ENCODE measurements around the gene POP4. TPM values are rescaled to one million over a fixed set of nuclear protein-coding genes. Genes with fewer than 3 reads are reported as not detected.

The POP4 gene
- total RNA-seq, 4 donors from 2014 or later: 52.8 to 73.5 (median 71.5) TPM

DNA sequence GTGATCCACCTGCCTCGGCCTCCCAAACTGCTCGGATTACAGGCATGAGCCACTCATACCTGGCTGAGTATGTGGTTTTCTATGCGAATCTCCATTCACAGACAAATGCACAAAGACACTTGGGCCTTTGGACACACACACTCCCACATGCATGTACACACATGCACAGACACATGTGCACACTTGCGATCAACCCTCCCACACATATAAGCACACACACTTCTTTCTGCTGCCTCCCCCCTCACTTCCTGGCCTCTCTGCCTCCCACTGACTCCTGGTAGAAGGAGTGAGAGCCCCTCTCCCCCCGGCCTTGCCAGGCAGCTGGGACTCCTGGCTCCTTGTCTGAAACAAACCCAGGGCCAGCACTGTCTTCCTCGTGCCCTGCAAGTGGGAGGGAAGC, 29.9 kb downstream of the POP4 start:
- DNase-seq (ENCODE audit: extremely low spot score): no peak
- TF ChIP-seq POLR2AphosphoS5 (IDR thresholded peaks at IDR 0.05): no peak
- TF ChIP-seq, protein P1, sequence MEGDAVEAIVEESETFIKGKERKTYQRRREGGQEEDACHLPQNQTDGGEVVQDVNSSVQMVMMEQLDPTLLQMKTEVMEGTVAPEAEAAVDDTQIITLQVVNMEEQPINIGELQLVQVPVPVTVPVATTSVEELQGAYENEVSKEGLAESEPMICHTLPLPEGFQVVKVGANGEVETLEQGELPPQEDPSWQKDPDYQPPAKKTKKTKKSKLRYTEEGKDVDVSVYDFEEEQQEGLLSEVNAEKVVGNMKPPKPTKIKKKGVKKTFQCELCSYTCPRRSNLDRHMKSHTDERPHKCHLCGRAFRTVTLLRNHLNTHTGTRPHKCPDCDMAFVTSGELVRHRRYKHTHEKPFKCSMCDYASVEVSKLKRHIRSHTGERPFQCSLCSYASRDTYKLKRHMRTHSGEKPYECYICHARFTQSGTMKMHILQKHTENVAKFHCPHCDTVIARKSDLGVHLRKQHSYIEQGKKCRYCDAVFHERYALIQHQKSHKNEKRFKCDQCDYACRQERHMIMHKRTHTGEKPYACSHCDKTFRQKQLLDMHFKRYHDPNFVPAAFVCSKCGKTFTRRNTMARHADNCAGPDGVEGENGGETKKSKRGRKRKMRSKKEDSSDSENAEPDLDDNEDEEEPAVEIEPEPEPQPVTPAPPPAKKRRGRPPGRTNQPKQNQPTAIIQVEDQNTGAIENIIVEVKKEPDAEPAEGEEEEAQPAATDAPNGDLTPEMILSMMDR (IDR thresholded peaks at IDR 0.05): no peak
- no peak for TF ChIP-seq POLR2A (IDR thresholded peaks at IDR 0.05; ENCODE audit: low read depth)
- TF ChIP-seq EP300 (IDR thresholded peaks at IDR 0.05): no peak
- intact Hi-C loops (cut with DNase I): no loop called here
- H3K4me1 ChIP-seq: no peaks in the 10 kb centered on the region
- H3K27ac ChIP-seq (replicated peaks in 1 of 4): no peak overlapping the region
- H3K4me3 ChIP-seq: no peak overlapping the region
- H3K27me3 ChIP-seq: peaks cover 0 to 13% (median 0%) of the 10 kb centered on the region in 4 donors
- no peaks in the 10 kb centered on the region for H3K36me3 ChIP-seq
- 89% methylated on average over 6 of the region's 6 CpGs for WGBS
- no peaks in the 10 kb centered on the region for H3K9me3 ChIP-seq

DNA sequence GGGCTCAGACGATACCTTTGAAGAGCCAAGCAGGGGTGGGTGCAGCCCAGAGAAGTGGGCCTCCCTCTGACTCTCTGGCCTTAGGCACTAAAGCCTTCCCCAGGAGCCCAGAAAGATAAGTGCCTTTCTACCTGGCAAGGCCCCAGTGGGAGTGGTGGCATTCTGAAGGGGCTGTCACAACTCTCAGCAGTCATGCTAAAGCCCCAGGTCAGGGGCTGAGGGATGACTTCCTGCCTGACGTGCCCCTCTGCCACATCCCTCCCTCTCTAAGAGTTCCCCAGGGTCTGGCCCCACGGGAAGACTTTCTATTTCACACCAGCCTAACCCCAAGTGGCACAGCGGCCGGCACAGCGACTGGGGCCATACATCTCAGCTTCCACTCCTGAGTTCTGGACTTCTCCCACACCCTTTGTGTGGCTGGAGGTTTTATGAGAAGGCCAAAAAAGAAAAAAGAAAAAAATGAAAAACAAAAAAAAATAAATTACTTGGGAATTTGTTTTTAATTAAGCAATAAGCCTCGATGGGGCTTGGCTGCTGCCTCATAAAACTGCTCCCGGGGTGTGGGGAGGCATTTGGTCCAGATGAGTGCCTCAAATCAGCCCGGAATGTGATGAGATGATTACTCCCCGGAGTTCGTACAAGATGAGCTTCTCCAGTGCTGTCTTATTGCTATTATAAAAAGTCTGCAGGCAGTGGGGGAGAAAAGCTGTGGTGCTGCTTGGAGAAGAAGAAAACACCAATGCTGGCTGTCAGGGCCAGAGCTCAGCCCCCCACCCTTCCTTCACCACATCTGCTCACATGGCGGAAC, 30.7 kb downstream of the POP4 start:
- H3K36me3 ChIP-seq: no peaks in the 10 kb centered on the region
- H3K27me3 ChIP-seq: peaks cover 0 to 6% (median 0%) of the 10 kb centered on the region in 4 donors
- WGBS: 61% methylated on average over 12 of the region's 12 CpGs
- H3K4me3 ChIP-seq: no peak overlapping the region
- intact Hi-C loops (cut with DNase I): no loop called here
- TF ChIP-seq POLR2A (IDR thresholded peaks at IDR 0.05; ENCODE audit: low read depth) (no peak), POLR2AphosphoS5 (IDR thresholded peaks at IDR 0.05) (no peak), EP300 (IDR thresholded peaks at IDR 0.05) (no peak)
- TF ChIP-seq, protein P1 (IDR thresholded peaks at IDR 0.05): no peak
- no peak overlapping the region for H3K27ac ChIP-seq (replicated peaks in 1 of 4)
- no peaks in the 10 kb centered on the region for H3K9me3 ChIP-seq
- no peaks in the 10 kb centered on the region for H3K4me1 ChIP-seq
- DNase-seq (ENCODE audit: extremely low spot score): no peak

DNA sequence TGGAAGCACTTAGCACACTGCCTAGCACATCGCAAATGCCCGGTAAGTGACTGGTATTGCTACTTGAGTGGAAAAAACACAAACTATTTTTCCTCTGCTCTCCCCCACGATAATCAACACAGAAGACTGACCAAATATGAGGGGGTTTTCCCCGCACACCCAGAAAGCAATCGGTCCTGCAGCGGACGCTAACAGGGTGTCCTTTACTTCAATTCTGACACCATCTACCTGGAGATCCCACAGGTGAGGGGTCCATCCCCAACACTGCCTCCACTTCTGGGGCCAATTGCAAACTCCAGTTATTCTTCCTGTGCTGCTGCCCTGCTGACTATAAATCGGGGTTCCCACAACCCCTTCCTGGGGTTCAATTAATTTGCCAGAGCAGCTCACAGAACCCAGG, 33.0 kb downstream of the POP4 start:
- no peak for DNase-seq (ENCODE audit: extremely low spot score)
- no peak for TF ChIP-seq POLR2AphosphoS5 (IDR thresholded peaks at IDR 0.05)
- Histone ChIP-seq H3K4me1 (no peaks in the 10 kb centered on the region), H3K9me3 (no peaks in the 10 kb centered on the region), H3K27me3 (peaks cover 0 to 5% (median 0%) of the 10 kb centered on the region in 4 donors), H3K4me3 (no peak overlapping the region), H3K27ac (replicated peaks in 1 of 4) (no peak overlapping the region), H3K36me3 (no peaks in the 10 kb centered on the region)
- intact Hi-C loops (cut with DNase I): no loop called here
- WGBS: 87% methylated on average over 8 of the region's 8 CpGs

DNA sequence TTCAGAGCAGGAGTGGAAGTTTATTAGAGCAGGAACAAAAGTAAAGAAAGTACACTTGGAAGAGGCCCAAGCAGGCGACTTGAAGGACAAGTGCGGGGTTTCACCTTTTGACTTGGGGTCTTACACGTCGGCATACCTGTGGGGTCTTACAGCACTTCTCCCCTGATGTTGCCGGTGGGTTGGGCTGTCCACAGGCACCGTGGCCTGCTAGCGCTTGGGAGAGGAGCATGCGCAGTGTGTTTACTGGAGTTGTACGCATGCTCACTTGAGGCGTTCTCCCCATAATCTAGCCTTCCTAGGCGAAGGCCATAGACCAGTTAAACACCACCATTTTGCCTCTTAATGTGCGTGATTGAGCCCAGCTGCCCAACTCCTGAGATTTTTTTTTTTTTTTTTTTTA, 34.1 kb downstream of the POP4 start:
- WGBS: 87% methylated on average over 12 of the region's 12 CpGs
- H3K27me3 ChIP-seq: peaks cover 0 to 5% (median 0%) of the 10 kb centered on the region in 4 donors
- no peak for DNase-seq (ENCODE audit: extremely low spot score)
- H3K4me1 ChIP-seq: peaks cover 2 to 4% (median 3%) of the 10 kb centered on the region in 4 donors
- intact Hi-C loops (cut with DNase I): no loop called here
- H3K4me3 ChIP-seq: no peak overlapping the region
- H3K9me3 ChIP-seq: no peaks in the 10 kb centered on the region
- TF ChIP-seq, protein P1 (IDR thresholded peaks at IDR 0.05): no peak
- TF ChIP-seq POLR2AphosphoS5 (IDR thresholded peaks at IDR 0.05): no peak
- TF ChIP-seq POLR2A (IDR thresholded peaks at IDR 0.05; ENCODE audit: low read depth): no peak
- TF ChIP-seq EP300 (IDR thresholded peaks at IDR 0.05): no peak
- H3K27ac ChIP-seq (replicated peaks in 1 of 4): no peak overlapping the region
- no peaks in the 10 kb centered on the region for H3K36me3 ChIP-seq

DNA sequence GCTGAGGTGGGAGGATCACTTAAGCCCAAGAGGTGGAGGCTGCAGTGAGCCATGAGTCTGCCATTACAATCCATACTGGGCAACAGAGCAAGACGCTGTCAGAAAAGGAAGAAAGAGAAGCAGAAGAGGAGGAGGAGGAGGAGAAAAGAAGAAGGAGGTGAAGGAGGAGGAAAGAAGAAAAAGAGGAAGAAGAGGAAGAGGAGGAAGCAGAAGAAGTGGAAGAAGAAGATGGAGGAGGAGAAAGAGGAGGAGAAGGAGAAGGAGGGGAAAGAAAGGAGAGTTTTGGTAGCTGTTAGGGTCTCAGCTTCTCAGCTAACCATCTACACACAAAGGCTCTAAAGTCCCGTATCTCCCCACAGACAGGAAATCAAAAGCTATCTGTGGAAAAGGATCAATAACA, 35.5 kb downstream of the POP4 start:
- TF ChIP-seq POLR2A (IDR thresholded peaks at IDR 0.05; ENCODE audit: low read depth): no peak
- TF ChIP-seq, protein P1 (IDR thresholded peaks at IDR 0.05): no peak
- TF ChIP-seq POLR2AphosphoS5 (IDR thresholded peaks at IDR 0.05): no peak
- no peak for TF ChIP-seq EP300 (IDR thresholded peaks at IDR 0.05)
- WGBS: 80% methylated on average over 2 of the region's 2 CpGs
- peaks cover 12 to 17% (median 15%) of the 10 kb centered on the region in 4 donors for H3K4me1 ChIP-seq
- peaks cover 0 to under 1% (median 0%) of the 10 kb centered on the region in 4 donors for H3K27me3 ChIP-seq
- H3K4me3 ChIP-seq: no peak overlapping the region
- intact Hi-C loops (cut with DNase I): no loop called here
- no peak overlapping the region for H3K27ac ChIP-seq (replicated peaks in 1 of 4)
- no peaks in the 10 kb centered on the region for H3K9me3 ChIP-seq
- H3K36me3 ChIP-seq: no peaks in the 10 kb centered on the region
- DNase-seq (ENCODE audit: extremely low spot score): no peak

All from esophagus muscularis mucosa (tissue), 4 donors.